Heart right ventricle (tissue), 16 donors: Measurements from ENCODE around the gene IGLL1. TPM values are rescaled to one million over a fixed set of nuclear protein-coding genes. Genes with fewer than 3 reads are reported as not detected.

Experiments used
- ATAC-seq, 8 donors: fragments of 200-7000 bp; cut with Tn5 transposase; one replicate each; pipeline ENCODE4 v1.9.1; 2020; ENCODE audit warnings: mild to moderate bottlenecking in 8 of 8, moderate library complexity in 8 of 8, moderate number of reproducible peaks in 1 of 8
- DNase-seq, 2 donors: peaks; one replicate each; pipeline ENCODE4 v3.0.0-alpha.2; 2020
- H3K27ac ChIP-seq, 10 donors: fragments of 200-600 bp; sonication (generic) in 2 of 10; one replicate each; pipeline versions ENCODE4 v1.5.0 to v1.8.0; 2020 to 2022; ENCODE audit warnings: mild to moderate bottlenecking in 3 of 10
- H3K27me3 ChIP-seq, 7 donors: fragments of 200-600 bp; one replicate each; pipeline ENCODE4 v1.8.0; 2021 to 2022; ENCODE audit warnings: mild to moderate bottlenecking in 2 of 7
- H3K36me3 ChIP-seq, 9 donors: fragments of 200-600 bp; sonication (generic) in 1 of 9; one replicate each; pipeline versions ENCODE4 v1.5.0 to v1.8.0; 2020 to 2022; ENCODE audit warnings: mild to moderate bottlenecking in 2 of 9
- H3K4me1 ChIP-seq, 9 donors: fragments of 200-600 bp; sonication (generic) in 1 of 9; one replicate each; pipeline versions ENCODE4 v1.5.0 to v1.8.0; 2020 to 2022; ENCODE audit warnings: mild to moderate bottlenecking in 4 of 9
- H3K4me3 ChIP-seq, 10 donors: fragments of 200-600 bp; sonication (generic) in 2 of 10; one replicate each; pipeline versions ENCODE4 v1.5.0 to v1.8.0; 2020 to 2022; ENCODE audit warnings: mild to moderate bottlenecking in 7 of 10, moderate library complexity in 2 of 10
- H3K9me3 ChIP-seq, 11 donors: fragments of 200-600 bp in 10 of 11; sonication (generic) in 2 of 11; one replicate each; pipeline versions ENCODE4 v1.5.0 to v1.8.0; 2013 to 2022; ENCODE audit warnings: mild to moderate bottlenecking in 2 of 11, control low read depth in 1 of 11, moderate library complexity in 1 of 11
- CTCF ChIP-seq, 9 donors: fragments of 200-600 bp; sonication (generic) in 2 of 9; IDR thresholded peaks; one replicate each; pipeline versions ENCODE4 v1.5.0 to v1.8.0; 2021 to 2022; ENCODE audit warnings: antibody characterized with exemption in 9 of 9, mild to moderate bottlenecking in 5 of 9, moderate library complexity in 1 of 9
- whole genome bisulfite sequencing, 2 donors: extraction: QIAGEN DNeasy Blood & Tissue Kit; methylation state at CpG; one replicate each; pipeline ENCODE4 v1.1.7; 2013; ENCODE audit warnings: inconsistent platforms in 1 of 2; 5-methylcytosine and 5-hydroxymethylcytosine counted together
- intact Hi-C, 10 donors: fragments of 100-400 bp; cut with DNase I; formaldehyde crosslinking; loops; one replicate each; pipeline versions ENCODE4 v1.11.1 to v1.14.2; 2022
- polyA plus RNA-seq, 2 donors: library from polyadenylated mRNA; stranded (reverse); fragments of 200-250 nt; gene quantifications; one replicate each; pipeline ENCODE4 v1.2.3, GENCODE V29; 2013
- total RNA-seq, 10 donors: library from RNA; stranded (reverse); fragmentation: NEBNext Ultra II Directional in 3 of 10; extraction: Animal tissue kit (Norgen Biotek cat#: 25700) in 3 of 10; gene quantifications; one replicate each; pipeline versions ENCODE4 v1.2.1 to v1.2.4, GENCODE V29; 2021 to 2023
- donor health status: Arrhythmogenic right ventricular cardiomyopathy.
- donor health status: ischemic (EF 13 %, LVEDD 7.1; RV severe dilation, severe dysfunction).
- donor health status: healthy with polysubstance abuse.
- donor health status: DM: no; HTN: yes; CAD: no.
- donor health status: DM: no; HTN: no; CAD: no.
- donor health status: ischemic (EF 25% LVEDD 6.9; RV normal size, moderate dysfunction).
- donor health status: ischemic (EF 25% LVEDD 5.7; RV mildly dilated, moderate dysfunction).
- donor health status: healthy.
- donor health status: DM: yes; HTN: yes; CAD: no.
- donor health status: Ischemic cardiomyopathy.
- donor health status: ischemic (EF 35%, LVEDD 5.7; RV mildly dilated, moderate dysfunction).
- donor health status: nonischemic (EF 11% LVEDD 7.7; RV severe dilation, severe dysfunction).
- donor health status: DM: yes; HTN: yes; CAD: no.
- donor health status: PGD.
- donor health status: ischemic (EF 29% LVEDD 5.4; RV normal size, mild dysfunction).
- donor health status: nonischemic (EF 23%, LVEDD 6.1; RV moderate dilation, normal function).

Gene IGLL1
- total and polyA plus RNA-seq, 12 donors, result not detected

- Histone ChIP-seq H3K36me3 (no peaks in the 10 kb centered on the region), H3K9me3 (no peaks in the 10 kb centered on the region), H3K4me1 (peaks cover 0 to 3% (median 0%) of the 10 kb centered on the region in 9 donors), H3K27me3 (peaks cover 0 to 13% (median 4%) of the 10 kb centered on the region in 7 donors), H3K27ac (no peak overlapping the region), H3K4me3 (no peak overlapping the region)
- no peak for ATAC-seq
- no peak for DNase-seq
- TF ChIP-seq CTCF (IDR thresholded peaks at IDR 0.05), result no peak
- 78 to 79% methylated on average over 4 of the region's 4 CpGs for WGBS, 2 donors
- intact Hi-C loops, result no loop called here
Observed at GRCh38 chr22:23571486-23571885, 8.6 kb downstream of the IGLL1 start.

- no peak for TF ChIP-seq CTCF (IDR thresholded peaks at IDR 0.05)
- intact Hi-C loops, result no loop called here
- DNase-seq (no peak), ATAC-seq (no peak)
- no peaks in the 10 kb centered on the region for H3K36me3 ChIP-seq
- no peaks in the 10 kb centered on the region for H3K9me3 ChIP-seq
- peaks cover 0 to 21% (median 12%) of the 10 kb centered on the region in 7 donors for H3K27me3 ChIP-seq
- H3K4me3 ChIP-seq, result no peak overlapping the region
- peaks cover 0 to 11% (median 5%) of the 10 kb centered on the region in 9 donors for H3K4me1 ChIP-seq
- WGBS, 2 donors, result 86 to 90% methylated on average over 8 of the region's 8 CpGs
- no peak overlapping the region for H3K27ac ChIP-seq
Observed at GRCh38 chr22:23570681-23571080, 9.4 kb downstream of the IGLL1 start.

GRCh38 chr22:23569716-23570115 is 10.4 kb downstream of the IGLL1 start:
- no peaks in the 10 kb centered on the region for H3K36me3 ChIP-seq
- H3K9me3 ChIP-seq, result no peaks in the 10 kb centered on the region
- 94 to 96% methylated on average over 10 of the region's 10 CpGs for WGBS, 2 donors
- intact Hi-C loops, result no loop called here
- ATAC-seq (no peak), DNase-seq (no peak)
- peaks cover 0 to 31% (median 21%) of the 10 kb centered on the region in 7 donors for H3K27me3 ChIP-seq
- peaks cover 0 to 16% (median 10%) of the 10 kb centered on the region in 9 donors for H3K4me1 ChIP-seq
- no peak overlapping the region for H3K4me3 ChIP-seq
- no peak overlapping the region for H3K27ac ChIP-seq
- no peak for TF ChIP-seq CTCF (IDR thresholded peaks at IDR 0.05)

GRCh38 chr22:23569291-23569690 is 10.8 kb downstream of the IGLL1 start:
- intact Hi-C loops, result no loop called here
- no peak overlapping the region for H3K27ac ChIP-seq
- ATAC-seq (no peak), DNase-seq (no peak)
- 68 to 75% methylated on average over 8 of the region's 8 CpGs for WGBS, 2 donors
- H3K4me3 ChIP-seq, result no peak overlapping the region
- H3K9me3 ChIP-seq, result no peaks in the 10 kb centered on the region
- no peak for TF ChIP-seq CTCF (IDR thresholded peaks at IDR 0.05)
- peaks cover 0 to 16% (median 10%) of the 10 kb centered on the region in 9 donors for H3K4me1 ChIP-seq
- no peaks in the 10 kb centered on the region for H3K36me3 ChIP-seq
- H3K27me3 ChIP-seq, result peaks cover 0 to 35% (median 26%) of the 10 kb centered on the region in 7 donors
